NK-92 treated with Interleukin-12 subunit alpha and Interleukin-12 subunit beta, amount 100 ng/mL, for 24 hours (cell line): ENCODE data around the gene MTTP.
"Not testable (repeated sequence)": the region's sequence is repeated elsewhere in the genome, so short reads cannot be mapped to it uniquely, and the experiment has no call there.

Experiments
- DNase-seq: peaks from one replicate; lab custom pipeline; 2025; lab: John Stamatoyannopoulos, UW

MTTP gene

GRCh38 chr4:99574530-99575324 is at the start of gene MTTP:
Gene MTTP (plus strand): TSS chr4:99574824. CDS start chr4:99574910, 86 bp downstream.
- no peak for DNase-seq

- DNase-seq, result no peak
Observed at GRCh38 chr4:99529228-99529627, 45.4 kb upstream of the MTTP start.

GRCh38 chr4:99529956-99530355 is 44.7 kb upstream of the MTTP start:
- no peak for DNase-seq

- DNase-seq, result not testable (repeated sequence)
Observed at GRCh38 chr4:99534699-99535098, 39.9 kb upstream of the MTTP start.

GRCh38 chr4:99536271-99536670 is 38.4 kb upstream of the MTTP start:
- DNase-seq, result no peak

- DNase-seq, result no peak
Observed at GRCh38 chr4:99536848-99537247, 37.8 kb upstream of the MTTP start.

- no peak for DNase-seq
Observed at GRCh38 chr4:99537674-99538073, 37.0 kb upstream of the MTTP start.

GRCh38 chr4:99540277-99540939 is 34.2 kb upstream of the MTTP start:
- DNase-seq, result no peak

GRCh38 chr4:99552872-99553271 is 21.8 kb upstream of the MTTP start:
- DNase-seq, result no peak

- peak; percentile 85 for DNase-seq
Observed at GRCh38 chr4:99563310-99564186, 11.1 kb upstream of the MTTP start, which contains the start of gene TRMT10A. Gene TRMT10A (minus strand): TSS chr4:99564039. CDS start chr4:99559338, 4,701 bp downstream.

- no peak for DNase-seq
Observed at GRCh38 chr4:99564921-99565320, 9.7 kb upstream of the MTTP start.

GRCh38 chr4:99571883-99572282 is 2.7 kb upstream of the MTTP start:
- no peak for DNase-seq

GRCh38 chr4:99572527-99573240 is 1.9 kb upstream of the MTTP start:
- no peak for DNase-seq

- no peak for DNase-seq
Observed at GRCh38 chr4:99573735-99574368, 772 bp upstream of the MTTP start.

- no peak for DNase-seq
Observed at GRCh38 chr4:99578714-99579113, 4.1 kb downstream of the MTTP start.

- no peak for DNase-seq
Observed at GRCh38 chr4:99585516-99585915, 10.9 kb downstream of the MTTP start.

GRCh38 chr4:99586322-99586721 is 11.7 kb downstream of the MTTP start:
- DNase-seq, result no peak

- no peak for DNase-seq
Observed at GRCh38 chr4:99586797-99587196, 12.2 kb downstream of the MTTP start.

- no peak for DNase-seq
Observed at GRCh38 chr4:99587309-99587708, 12.7 kb downstream of the MTTP start.

GRCh38 chr4:99587803-99588202 is 13.2 kb downstream of the MTTP start:
- no peak for DNase-seq

GRCh38 chr4:99591757-99592156 is 17.1 kb downstream of the MTTP start:
- no peak for DNase-seq
